Mesothelial cell of epicardium (in vitro differentiated cells): ENCODE results near the gene CACNA1E. TPM values are rescaled to one million over a fixed set of nuclear protein-coding genes. Genes with fewer than 3 reads are reported as not detected.

Source experiments
- DNase-seq, 2 experiments: peaks; one replicate each; pipeline ENCODE4 v3.0.0; 2021; ENCODE audit warnings: low spot score in 2 of 2; ENCODE audit not compliant: unreplicated experiment in 2 of 2
- H3K27ac Mint-ChIP-seq: 2 replicates; pipeline ENCODE4 v1.8.0; 2021; ENCODE audit warnings: mixed read lengths
- H3K27me3 Mint-ChIP-seq: 2 replicates; pipeline ENCODE4 v1.8.0; 2021; ENCODE audit warnings: low read depth, mixed read lengths
- H3K36me3 Mint-ChIP-seq: 2 replicates; pipeline ENCODE4 v1.8.0; 2021; ENCODE audit warnings: mixed read lengths
- H3K4me1 Mint-ChIP-seq: 2 replicates; pipeline ENCODE4 v1.8.0; 2021; ENCODE audit warnings: mixed read lengths
- H3K4me3 Mint-ChIP-seq: 2 replicates; pipeline ENCODE4 v1.8.0; 2021; ENCODE audit warnings: mild to moderate bottlenecking, moderate library complexity, mixed read lengths
- H3K9me3 Mint-ChIP-seq: 2 replicates; pipeline ENCODE4 v1.8.0; 2021; ENCODE audit warnings: mixed read lengths
- total RNA-seq: library from RNA; stranded (reverse); gene quantifications from 3 replicates; pipeline ENCODE4 v1.2.1, GENCODE V29; 2021
- TF ChIP-seq, protein P1 (sequence below): fragments of 200-600 bp; sonication (generic); IDR thresholded peaks from one replicate; pipeline ENCODE4 v1.5.0; 2021; ENCODE audit warnings: antibody characterized with exemption; ENCODE audit not compliant: unreplicated experiment

Gene CACNA1E
- total RNA-seq, 1 donor from 2014 or later, result 0.60 TPM

DNA sequence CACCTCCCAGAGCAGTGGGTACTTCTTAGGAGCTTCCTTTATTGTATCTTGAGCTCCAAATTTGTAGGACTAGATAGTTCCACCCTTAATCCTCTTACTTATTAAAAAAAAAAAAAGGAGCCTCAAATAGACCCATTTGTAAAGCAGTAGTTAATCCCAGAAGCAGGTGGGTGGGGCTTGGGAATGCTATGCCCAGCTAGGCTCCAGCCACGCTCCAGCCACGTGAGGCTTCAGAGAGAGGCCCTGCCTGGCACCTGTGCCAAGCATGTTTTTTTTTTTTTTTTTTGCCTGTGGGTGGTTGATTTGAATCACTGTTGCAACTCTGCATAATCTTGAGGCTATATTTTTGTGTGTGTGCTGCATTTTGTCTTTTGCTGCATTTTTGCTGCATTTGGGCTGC is 7.0 kb downstream of the CACNA1E start:
- Mint-ChIP-seq H3K9me3 (no peaks in the 10 kb centered on the region), H3K27me3 (peaks cover 90% of the 10 kb centered on the region)

DNA sequence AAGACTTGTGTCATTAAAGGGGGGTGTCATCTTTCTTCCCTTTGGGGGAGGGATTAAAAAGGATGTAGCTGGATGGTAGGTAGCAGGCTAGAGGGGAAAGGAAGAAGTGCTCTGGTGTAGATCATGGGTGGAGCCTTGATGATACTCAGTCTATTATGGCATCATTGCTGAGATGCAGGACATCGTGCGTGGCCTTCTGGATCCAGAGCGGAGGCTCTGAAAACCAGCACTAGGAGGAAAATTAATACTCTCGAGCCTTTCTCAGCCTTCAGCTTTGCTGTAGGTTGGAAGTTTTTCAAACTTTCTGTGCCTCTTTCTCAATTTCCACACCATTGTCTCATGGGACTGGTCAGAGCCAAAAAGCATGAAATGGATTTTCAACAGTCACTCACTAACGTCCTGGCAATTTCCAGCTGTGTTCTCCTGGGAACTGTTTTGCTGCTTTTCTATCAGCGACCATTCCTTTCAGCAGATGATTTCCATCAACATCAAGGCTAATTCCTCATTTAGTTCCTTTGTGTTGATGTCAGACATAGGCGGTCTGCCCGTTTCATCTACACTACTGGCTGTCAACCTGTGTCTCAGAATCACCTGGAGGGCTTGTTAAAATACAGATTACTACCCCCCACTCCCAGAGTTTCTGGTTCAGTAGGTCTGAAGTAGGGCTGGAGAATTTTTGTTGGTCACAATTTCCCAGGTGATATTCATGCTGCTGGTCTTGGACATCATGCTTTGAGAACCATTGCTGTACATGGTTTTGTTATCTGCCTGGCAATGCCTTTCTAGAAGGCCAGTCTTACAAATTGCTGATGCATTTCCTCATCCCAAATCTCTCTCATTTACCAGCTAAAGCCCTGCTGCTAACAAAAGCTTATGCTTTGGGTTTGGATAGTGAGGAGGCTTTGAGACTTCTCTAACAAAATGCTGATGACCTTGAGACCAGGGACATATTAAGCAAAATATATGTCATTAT is 7.7 kb downstream of the CACNA1E start:
- Mint-ChIP-seq H3K27ac (no peak overlapping the region), H3K27me3 (peaks cover 86% of the 10 kb centered on the region), H3K4me1 (peaks cover 2% of the 10 kb centered on the region), H3K4me3 (no peak overlapping the region), H3K9me3 (no peaks in the 10 kb centered on the region), H3K36me3 (no peaks in the 10 kb centered on the region)
- no peak for DNase-seq
- TF ChIP-seq, protein P1, sequence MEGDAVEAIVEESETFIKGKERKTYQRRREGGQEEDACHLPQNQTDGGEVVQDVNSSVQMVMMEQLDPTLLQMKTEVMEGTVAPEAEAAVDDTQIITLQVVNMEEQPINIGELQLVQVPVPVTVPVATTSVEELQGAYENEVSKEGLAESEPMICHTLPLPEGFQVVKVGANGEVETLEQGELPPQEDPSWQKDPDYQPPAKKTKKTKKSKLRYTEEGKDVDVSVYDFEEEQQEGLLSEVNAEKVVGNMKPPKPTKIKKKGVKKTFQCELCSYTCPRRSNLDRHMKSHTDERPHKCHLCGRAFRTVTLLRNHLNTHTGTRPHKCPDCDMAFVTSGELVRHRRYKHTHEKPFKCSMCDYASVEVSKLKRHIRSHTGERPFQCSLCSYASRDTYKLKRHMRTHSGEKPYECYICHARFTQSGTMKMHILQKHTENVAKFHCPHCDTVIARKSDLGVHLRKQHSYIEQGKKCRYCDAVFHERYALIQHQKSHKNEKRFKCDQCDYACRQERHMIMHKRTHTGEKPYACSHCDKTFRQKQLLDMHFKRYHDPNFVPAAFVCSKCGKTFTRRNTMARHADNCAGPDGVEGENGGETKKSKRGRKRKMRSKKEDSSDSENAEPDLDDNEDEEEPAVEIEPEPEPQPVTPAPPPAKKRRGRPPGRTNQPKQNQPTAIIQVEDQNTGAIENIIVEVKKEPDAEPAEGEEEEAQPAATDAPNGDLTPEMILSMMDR, result no peak

More for the DNA sequence above, 7.0 kb downstream of the CACNA1E start:
- TF ChIP-seq, protein P1, result no peak
- Mint-ChIP-seq H3K27ac (no peak overlapping the region), H3K4me1 (peaks cover 9% of the 10 kb centered on the region), H3K36me3 (no peaks in the 10 kb centered on the region), H3K4me3 (no peak overlapping the region)
- DNase-seq, result no peak

DNA sequence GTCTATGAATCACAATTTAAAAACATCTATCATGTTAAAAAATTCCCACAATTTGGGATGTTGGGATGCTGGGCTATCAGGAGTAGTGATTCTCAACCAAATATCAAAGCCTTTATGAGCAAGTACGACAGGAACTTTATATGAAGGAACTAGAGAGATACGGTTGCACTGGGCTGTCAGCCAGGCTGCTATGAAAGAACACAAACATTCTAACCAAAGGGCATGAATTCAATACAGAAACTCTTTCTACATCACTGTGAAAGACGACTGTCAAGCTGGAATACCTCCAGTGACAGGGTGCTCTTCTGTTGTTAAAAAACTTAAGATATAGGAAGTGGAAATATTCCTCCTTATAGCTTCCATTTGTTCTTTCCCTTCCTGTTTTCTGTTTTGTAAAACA is 9.8 kb downstream of the CACNA1E start:
- Mint-ChIP-seq H3K27me3 (peaks cover 85% of the 10 kb centered on the region), H3K4me3 (no peak overlapping the region)

DNA sequence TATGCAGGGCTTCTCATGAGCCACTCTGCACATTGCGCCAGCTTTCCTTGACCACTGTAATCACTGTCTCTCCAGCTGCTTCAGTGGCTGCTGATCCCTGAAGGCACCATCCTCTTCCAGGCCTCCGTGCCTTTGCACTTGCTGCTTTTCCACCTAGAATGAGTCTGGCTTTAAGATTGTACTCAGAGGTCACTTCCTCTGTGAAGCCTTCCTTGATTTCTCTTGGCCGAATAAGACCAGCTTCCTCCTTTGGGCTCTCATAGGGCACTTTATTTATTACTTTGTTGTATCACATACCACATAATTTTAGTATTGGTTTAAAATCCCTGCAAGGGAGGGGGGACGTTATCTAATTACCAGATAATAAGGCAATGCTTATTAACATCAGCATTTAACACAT is 10.6 kb downstream of the CACNA1E start:
- H3K4me1 Mint-ChIP-seq, result no peaks in the 10 kb centered on the region
- H3K27ac Mint-ChIP-seq, result no peak overlapping the region
- no peak for DNase-seq
- no peaks in the 10 kb centered on the region for H3K9me3 Mint-ChIP-seq
- H3K27me3 Mint-ChIP-seq, result peaks cover 84% of the 10 kb centered on the region
- TF ChIP-seq, protein P1, result no peak
- H3K4me3 Mint-ChIP-seq, result no peak overlapping the region
- H3K36me3 Mint-ChIP-seq, result no peaks in the 10 kb centered on the region

More for the DNA sequence above, 9.8 kb downstream of the CACNA1E start:
- Mint-ChIP-seq H3K27ac (no peak overlapping the region), H3K4me1 (no peaks in the 10 kb centered on the region), H3K36me3 (no peaks in the 10 kb centered on the region), H3K9me3 (no peaks in the 10 kb centered on the region)
- TF ChIP-seq, protein P1, result no peak
- no peak for DNase-seq

DNA sequence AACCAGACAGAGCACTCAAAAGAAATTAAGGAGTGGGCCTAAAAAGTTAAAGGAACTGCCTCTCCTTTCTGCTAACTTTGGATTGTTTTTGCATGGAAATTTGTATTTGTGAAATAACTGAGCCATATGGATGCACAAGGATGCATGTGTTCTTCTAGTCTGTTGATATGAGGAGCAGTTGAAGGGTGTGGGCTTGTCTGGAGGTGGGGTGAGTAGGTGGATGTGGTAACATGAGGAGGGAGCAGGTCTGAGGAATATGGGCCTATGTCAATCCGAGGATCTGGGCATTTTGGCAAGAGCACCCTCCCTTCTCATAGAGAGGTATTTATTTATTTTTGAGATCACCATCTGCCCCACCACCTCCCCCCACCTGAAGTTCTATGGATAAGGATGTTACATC is 13.4 kb downstream of the CACNA1E start:
- Mint-ChIP-seq H3K4me3 (no peak overlapping the region), H3K4me1 (no peaks in the 10 kb centered on the region), H3K36me3 (no peaks in the 10 kb centered on the region), H3K27ac (no peak overlapping the region), H3K27me3 (peaks cover 87% of the 10 kb centered on the region), H3K9me3 (no peaks in the 10 kb centered on the region)
- TF ChIP-seq, protein P1, result no peak
- no peak for DNase-seq
